GM12878 (cell line): ENCODE data around the gene IKZF1. TPM values are rescaled to one million over a fixed set of nuclear protein-coding genes. Genes with fewer than 3 reads are reported as not detected.

Experiments
- ATAC-seq: fragments of 200-7000 bp; cut with Tn5 transposase; 3 replicates; pipeline ENCODE4 v1.9.1; 2020; ENCODE audit warnings: mild to moderate bottlenecking, moderate library complexity
- BruUV-seq: library from RNA; stranded (reverse); fragments of 400-500 nt; replicated peaks from 2 replicates; lab custom pipeline; 2021; lab: Mats Ljungman, UMichigan
- CTCF ChIA-PET: fragments of 300-600 bp; sonication (Branson Sonifier 250); formaldehyde crosslinking; extraction: SDS; loops from one replicate; lab custom pipeline; 2021; ENCODE audit warnings: inconsistent platforms; lab: Yijun Ruan, JAX
- POLR2A ChIA-PET: fragments of 350-600 bp; formaldehyde crosslinking; extraction: SDS; loops from one replicate; lab custom pipeline; 2021; ENCODE audit warnings: inconsistent platforms; lab: Charles Lee
- RAD21 ChIA-PET: fragments of 300-600 bp; sonication (Branson Sonifier 250); formaldehyde crosslinking; loops from one replicate; lab custom pipeline; 2023; ENCODE audit warnings: antibody characterized with exemption; ENCODE audit not compliant: unreplicated experiment; lab: Charles Lee
- SMC1A ChIA-PET: fragments of 300-600 bp; sonication (Branson Sonifier 250); formaldehyde crosslinking; loops from one replicate; lab custom pipeline; 2023; ENCODE audit not compliant: unreplicated experiment, uncharacterized antibody; lab: Charles Lee
- DNase-seq: peaks from one replicate; pipeline ENCODE4 v3.0.0-alpha.2; 2011; ENCODE audit warnings: low read depth, low spot score
- FAIRE-seq: peaks from 3 replicates; lab custom pipeline; 2011; peaks lifted over from hg19 to GRCh38; lab: Jason Lieb, UNC
- H2AFZ ChIP-seq: 2 replicates; pipeline ENCODE4 v1.6.0; 2011; ENCODE audit warnings: low read depth, low read length, control low read depth; ENCODE audit not compliant: control insufficient read depth
- H3K27ac ChIP-seq: 2 replicates; pipeline ENCODE4 v1.5.1; 2011; ENCODE audit warnings: control low read depth; ENCODE audit not compliant: control insufficient read depth, insufficient read depth
- H3K27me3 ChIP-seq, 2 experiments: replicated peaks in 1 of 2; 2 replicates each; pipeline versions ENCODE4 v1.6.0 to v1.6.1; 2011; ENCODE audit warnings: low read length in 1 of 2; ENCODE audit not compliant: control insufficient read depth in 2 of 2, insufficient read depth in 2 of 2
- H3K36me3 ChIP-seq, 2 experiments: 2 replicates each; pipeline ENCODE4 v1.5.1; 2011; ENCODE audit warnings: low read length in 1 of 2; ENCODE audit not compliant: control insufficient read depth in 2 of 2, insufficient read depth in 2 of 2
- H3K4me1 ChIP-seq: 2 replicates; pipeline ENCODE4 v1.6.1; 2011; ENCODE audit warnings: mild to moderate bottlenecking, low read length, moderate library complexity, mixed read lengths; ENCODE audit not compliant: control insufficient read depth, insufficient read depth
- H3K4me2 ChIP-seq: 2 replicates; pipeline ENCODE4 v1.6.0; 2011; ENCODE audit warnings: control low read depth; ENCODE audit not compliant: control insufficient read depth, insufficient read depth
- H3K4me3 ChIP-seq: fragments of 200-600 bp; sonication (generic); 2 replicates; pipeline ENCODE4 v1.5.1; 2016
- H3K79me2 ChIP-seq: 2 replicates; pipeline ENCODE4 v1.6.0; 2011; ENCODE audit warnings: low read length; ENCODE audit not compliant: control insufficient read depth, insufficient read depth
- H3K9ac ChIP-seq: 2 replicates; pipeline ENCODE4 v1.8.0; 2011; ENCODE audit warnings: low read length, control low read depth, mixed read lengths; ENCODE audit not compliant: control insufficient read depth, insufficient read depth
- H3K9me3 ChIP-seq: replicated peaks from 3 replicates; pipeline ENCODE4 v1.5.1; 2011; ENCODE audit warnings: mild to moderate bottlenecking, low read length; ENCODE audit not compliant: control insufficient read depth, insufficient read depth
- H4K20me1 ChIP-seq: 2 replicates; pipeline ENCODE4 v1.6.0; 2011; ENCODE audit not compliant: control insufficient read depth, insufficient read depth
- ATF7 ChIP-seq: fragments of 450-650 bp; IDR thresholded peaks from 2 replicates; pipeline ENCODE4 v1.6.1; 2016; ENCODE audit warnings: low read depth, mild to moderate bottlenecking
- E2F4 ChIP-seq: IDR thresholded peaks from 2 replicates; pipeline ENCODE4 v1.6.1; 2012; ENCODE audit warnings: low read depth, low read length, improper control_type of control experiment
- NFYA ChIP-seq: IDR thresholded peaks from 2 replicates; pipeline ENCODE4 v1.6.1; 2011; ENCODE audit warnings: low read depth, mild to moderate bottlenecking, low read length, improper control_type of control experiment, borderline replicate concordance
- PAX5 ChIP-seq: IDR thresholded peaks from 2 replicates; pipeline ENCODE4 v1.6.1; 2011; ENCODE audit warnings: low read depth, low read length, borderline replicate concordance
- POLR2A ChIP-seq: IDR thresholded peaks from 2 replicates; pipeline ENCODE4 v1.6.1; 2011; ENCODE audit warnings: low read depth, mild to moderate bottlenecking, low read length
- RAD51 ChIP-seq: fragments of 450-650 bp; IDR thresholded peaks from 2 replicates; pipeline ENCODE4 v1.6.1; 2016; ENCODE audit warnings: moderate library complexity, mild to moderate bottlenecking, inconsistent platforms
- REST ChIP-seq: IDR thresholded peaks from 2 replicates; pipeline ENCODE4 v1.6.1; 2012; ENCODE audit warnings: mild to moderate bottlenecking, low read depth, low read length
- STAT1 ChIP-seq: fragments of 450-650 bp; conservative IDR thresholded peaks from 2 replicates; pipeline ENCODE4 v1.6.1; 2014; ENCODE audit warnings: antibody characterized with exemption, mild to moderate bottlenecking
- WRNIP1 ChIP-seq: IDR thresholded peaks from 2 replicates; pipeline ENCODE4 v1.6.1; 2011; ENCODE audit warnings: low read depth, low read length, improper control_type of control experiment, borderline replicate concordance
- ZNF207 ChIP-seq: fragments of 450-650 bp; IDR thresholded peaks from 2 replicates; pipeline ENCODE4 v1.6.1; 2014; ENCODE audit warnings: antibody characterized with exemption, mild to moderate bottlenecking, borderline replicate concordance
- ZNF217 ChIP-seq: fragments of 450-650 bp; IDR thresholded peaks from 2 replicates; pipeline ENCODE4 v1.6.1; 2017; ENCODE audit warnings: antibody characterized with exemption, mild to moderate bottlenecking
- WGBS: methylation state at CpG from one replicate; pipeline ENCODE4 v1.1.6; 2016; ENCODE audit warnings: low lambda C conversion rate; ENCODE audit not compliant: insufficient replicate concordance, insufficient coverage; ENCODE audit errors: missing lambda C conversion rate; 5-methylcytosine and 5-hydroxymethylcytosine counted together
- in situ Hi-C: fragments of 300-500 bp; cut with MboI; formaldehyde crosslinking; loops from 9 replicates; pipeline ENCODE4 v1.14.3; 2018; ENCODE audit warnings: mixed read lengths
- intact Hi-C: fragments of 100-400 bp; cut with micrococcal nuclease; formaldehyde crosslinking; loops from one replicate; pipeline ENCODE4 v1.14.2; 2022; ENCODE audit not compliant: unreplicated experiment
- polyA plus RNA-seq, 11 experiments: library from polyadenylated mRNA; depleted of rRNA in 4 of 11; unstranded in 6 of 11; stranded (reverse) in 5 of 11; fragments of >200 nt; fragmentation: Nextera tagmentation in 4 of 11; fragmentation: Illumina TruSeq in 1 of 11; extraction: Ambion mirVana in 4 of 11; extraction: Trizol in 1 of 11; gene quantifications; 1 replicate in 1 of 11; 2 replicates in 10 of 11; pipeline versions ENCODE4 v1.2.1 to v1.2.3, GENCODE V29; 2011 to 2016; ENCODE audit warnings: inconsistent platforms in 2 of 11, missing spikeins in 2 of 11, low read depth in 1 of 11
- total RNA-seq, 4 experiments: library from RNA; depleted of rRNA in 3 of 4; stranded (reverse); fragments of >200 nt in 3 of 4; fragmentation: Illumina TruSeq in 1 of 4; extraction: Trizol in 1 of 4; gene quantifications; 2 replicates each; pipeline versions ENCODE4 v1.2.1 to v1.2.3, GENCODE V29; 2013 to 2021
- TF ChIP-seq, protein P1 (sequence below): IDR thresholded peaks from 2 replicates; pipeline ENCODE4 v1.6.1; 2011; ENCODE audit warnings: borderline replicate concordance, low read depth, mild to moderate bottlenecking, moderate library complexity, mixed read lengths, low read length; ENCODE audit not compliant: insufficient read depth; ENCODE audit errors: extremely low read length

Gene IKZF1
- total and polyA plus RNA-seq, 10 of the 15 experiments (the other 5 are each of a cell fraction or from before 2014, with no cell fraction given) = 27.2 to 125 (median 71.6) TPM

GRCh38 chr7:50391386-50391785 lies 86.9 kb downstream of the IKZF1 start:
- BruUV-seq = no TSS peak
- H2AFZ ChIP-seq = no peak overlapping the region
- ATAC-seq = no peak
- no peak for DNase-seq
- TF ChIP-seq RAD51 = no peak
- no peak for TF ChIP-seq ZNF217
- TF ChIP-seq POLR2A = no peak
- TF ChIP-seq ZNF207 = no peak
- TF ChIP-seq, protein P1, sequence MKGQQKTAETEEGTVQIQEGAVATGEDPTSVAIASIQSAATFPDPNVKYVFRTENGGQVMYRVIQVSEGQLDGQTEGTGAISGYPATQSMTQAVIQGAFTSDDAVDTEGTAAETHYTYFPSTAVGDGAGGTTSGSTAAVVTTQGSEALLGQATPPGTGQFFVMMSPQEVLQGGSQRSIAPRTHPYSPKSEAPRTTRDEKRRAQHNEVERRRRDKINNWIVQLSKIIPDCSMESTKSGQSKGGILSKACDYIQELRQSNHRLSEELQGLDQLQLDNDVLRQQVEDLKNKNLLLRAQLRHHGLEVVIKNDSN = no peak
- no peak for TF ChIP-seq E2F4
- no peak for TF ChIP-seq REST
- TF ChIP-seq NFYA = no peak
- no peak for TF ChIP-seq PAX5
- TF ChIP-seq STAT1 = no peak
- TF ChIP-seq ATF7 = no peak
- no peak for TF ChIP-seq WRNIP1
- TF ChIP-seq, all 136 proteins: peak for 0
- Histone ChIP-seq H4K20me1 (no peaks in the 10 kb centered on the region), H3K4me3 (no peak overlapping the region), H3K9ac (no peak overlapping the region), H3K36me3 (peaks cover 6 to 23% of the 10 kb centered on the region in 2 experiments; a peak in 3 of 4 replicates), H3K9me3 (no peaks in the 10 kb centered on the region), H3K4me1 (peaks cover 18% of the 10 kb centered on the region), H3K4me2 (no peak overlapping the region), H3K79me2 (no peaks in the 10 kb centered on the region; the same call in 1 of the 2 replicates), H3K27me3 (no peaks in the 10 kb centered on the region), H3K27ac (no peak overlapping the region)
- ChIA-PET POLR2A (no interaction called here), RAD21 (interaction anchor here (1.2 kb wide), 1 partner anchor 299 kb away, joined by 3 read pairs; no protein-coding TSS in a partner anchor), CTCF (interaction anchor here (1.0 to 1.4 kb wide), 5 partner anchors 14 to 29 kb away, joined by 3 to 6 read pairs (median 3); no protein-coding TSS in a partner anchor), SMC1A (interaction anchor here (0.9 to 1.4 kb wide), 3 partner anchors 10 to 247 kb away, joined by 3 to 8 read pairs (median 3); no protein-coding TSS in a partner anchor)
- WGBS = 97% methylated on average over 3 of the region's 3 CpGs
- in situ Hi-C loops (no loop called here), intact Hi-C loops (no loop called here)
- no peak for FAIRE-seq
